HFFc6 (cell line): Measurements from ENCODE around the gene ERC2. TPM values are rescaled to one million over a fixed set of nuclear protein-coding genes. Genes with fewer than 3 reads are reported as not detected.
A peak's percentile ranks its signal among the peaks of the same experiment; 100 is the strongest.

Experiments
- DNase-seq: peaks from one replicate; pipeline ENCODE4 v3.0.0-alpha.2; 2018
- H3K27ac Mint-ChIP-seq: 2 replicates; pipeline ENCODE4 v1.8.0; 2020; ENCODE audit warnings: mild to moderate bottlenecking, mixed read lengths
- H3K27me3 Mint-ChIP-seq: 2 replicates; pipeline ENCODE4 v1.8.0; 2021; ENCODE audit warnings: mild to moderate bottlenecking, moderate library complexity, mixed read lengths; ENCODE audit not compliant: insufficient read depth
- H3K36me3 Mint-ChIP-seq: 2 replicates; pipeline ENCODE4 v1.8.0; 2021; ENCODE audit warnings: low read depth, mixed read lengths
- H3K4me1 Mint-ChIP-seq: 2 replicates; pipeline ENCODE4 v1.8.0; 2020; ENCODE audit warnings: low read depth, mixed read lengths
- H3K4me3 Mint-ChIP-seq: 2 replicates; pipeline ENCODE4 v1.8.0; 2020; ENCODE audit warnings: mild to moderate bottlenecking, moderate library complexity, mixed read lengths
- H3K9me3 Mint-ChIP-seq: 2 replicates; pipeline ENCODE4 v1.8.0; 2020; ENCODE audit warnings: mild to moderate bottlenecking, mixed read lengths
- total RNA-seq, 6 experiments: library from RNA; stranded (reverse); fragmentation: NEBNext Ultra II Directional; extraction: Animal tissue kit (Norgen Biotek cat#: 25700); gene quantifications; 2 replicates in 1 of 6; 3 replicates in 5 of 6; pipeline ENCODE4 v1.2.3, GENCODE V29; 2021
- TF ChIP-seq, protein P1 (sequence below): fragments of 200-600 bp; sonication (generic); IDR thresholded peaks from 2 replicates; pipeline ENCODE4 v1.5.0; 2021; ENCODE audit warnings: antibody characterized with exemption, mild to moderate bottlenecking

Gene ERC2
- total RNA-seq, 6 experiments from 2014 or later: 0.11 TPM; not detected in 5

DNA sequence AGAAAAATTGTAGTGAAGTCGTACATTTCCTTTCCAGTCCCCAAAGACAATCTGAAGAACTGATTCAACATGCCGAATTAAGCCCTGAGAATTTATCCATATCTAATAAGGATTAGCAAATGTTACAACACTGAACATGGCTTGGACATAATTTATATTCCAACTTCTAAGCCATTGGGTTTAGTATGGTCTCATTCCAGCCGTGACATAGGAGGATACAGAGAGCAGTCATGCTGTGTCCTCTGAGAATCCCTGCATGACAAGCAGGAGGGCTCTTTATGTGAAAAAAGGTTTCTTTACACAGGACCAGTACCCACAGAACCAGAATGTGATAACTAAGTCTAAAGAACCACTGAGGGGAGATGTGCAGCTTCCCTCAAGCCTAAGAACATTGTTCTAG lies 749.3 kb downstream of the ERC2 start:
- Mint-ChIP-seq H3K36me3 (no peaks in the 10 kb centered on the region), H3K4me3 (peak overlapping the region; percentile 1; the same call in 1 of the 2 replicates), H3K27ac (peak overlapping the region; percentile 42; the same call in 1 of the 2 replicates), H3K27me3 (0 out of 2 replicates have a peak, but pooled peaks cover 8% of the 10 kb centered on the region), H3K9me3 (no peaks in the 10 kb centered on the region), H3K4me1 (peaks cover 24% of the 10 kb centered on the region)
- TF ChIP-seq, protein P1, sequence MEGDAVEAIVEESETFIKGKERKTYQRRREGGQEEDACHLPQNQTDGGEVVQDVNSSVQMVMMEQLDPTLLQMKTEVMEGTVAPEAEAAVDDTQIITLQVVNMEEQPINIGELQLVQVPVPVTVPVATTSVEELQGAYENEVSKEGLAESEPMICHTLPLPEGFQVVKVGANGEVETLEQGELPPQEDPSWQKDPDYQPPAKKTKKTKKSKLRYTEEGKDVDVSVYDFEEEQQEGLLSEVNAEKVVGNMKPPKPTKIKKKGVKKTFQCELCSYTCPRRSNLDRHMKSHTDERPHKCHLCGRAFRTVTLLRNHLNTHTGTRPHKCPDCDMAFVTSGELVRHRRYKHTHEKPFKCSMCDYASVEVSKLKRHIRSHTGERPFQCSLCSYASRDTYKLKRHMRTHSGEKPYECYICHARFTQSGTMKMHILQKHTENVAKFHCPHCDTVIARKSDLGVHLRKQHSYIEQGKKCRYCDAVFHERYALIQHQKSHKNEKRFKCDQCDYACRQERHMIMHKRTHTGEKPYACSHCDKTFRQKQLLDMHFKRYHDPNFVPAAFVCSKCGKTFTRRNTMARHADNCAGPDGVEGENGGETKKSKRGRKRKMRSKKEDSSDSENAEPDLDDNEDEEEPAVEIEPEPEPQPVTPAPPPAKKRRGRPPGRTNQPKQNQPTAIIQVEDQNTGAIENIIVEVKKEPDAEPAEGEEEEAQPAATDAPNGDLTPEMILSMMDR: no peak
- no peak for DNase-seq

DNA sequence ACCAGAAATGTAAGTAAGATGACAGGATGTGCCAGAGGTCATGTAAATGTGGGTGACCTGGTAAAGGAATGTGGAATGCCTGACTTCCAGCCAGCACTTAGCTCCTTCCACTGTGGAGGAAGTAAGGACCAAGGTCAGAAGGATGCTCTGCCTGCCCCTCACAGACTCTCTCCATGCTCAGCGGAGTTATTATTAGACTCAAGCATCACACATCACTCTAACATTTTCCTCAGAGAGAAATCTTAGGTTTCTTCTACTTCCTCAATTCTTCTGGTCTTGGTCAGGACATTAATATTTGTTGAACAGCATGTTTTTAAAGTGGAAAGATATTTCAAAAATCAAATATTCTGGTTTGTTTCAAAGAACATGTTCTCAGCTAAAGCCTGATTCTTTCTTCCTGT lies 749.7 kb downstream of the ERC2 start:
- Mint-ChIP-seq H3K27me3 (0 out of 2 replicates have a peak, but pooled peaks cover 6% of the 10 kb centered on the region), H3K9me3 (no peaks in the 10 kb centered on the region), H3K27ac (peak overlapping the region; percentile 42; the same call in 1 of the 2 replicates), H3K36me3 (no peaks in the 10 kb centered on the region), H3K4me1 (peaks cover 24% of the 10 kb centered on the region), H3K4me3 (peak overlapping the region; percentile 1; the same call in 1 of the 2 replicates)
- DNase-seq: peak; percentile 43
- TF ChIP-seq, protein P1: no peak

DNA sequence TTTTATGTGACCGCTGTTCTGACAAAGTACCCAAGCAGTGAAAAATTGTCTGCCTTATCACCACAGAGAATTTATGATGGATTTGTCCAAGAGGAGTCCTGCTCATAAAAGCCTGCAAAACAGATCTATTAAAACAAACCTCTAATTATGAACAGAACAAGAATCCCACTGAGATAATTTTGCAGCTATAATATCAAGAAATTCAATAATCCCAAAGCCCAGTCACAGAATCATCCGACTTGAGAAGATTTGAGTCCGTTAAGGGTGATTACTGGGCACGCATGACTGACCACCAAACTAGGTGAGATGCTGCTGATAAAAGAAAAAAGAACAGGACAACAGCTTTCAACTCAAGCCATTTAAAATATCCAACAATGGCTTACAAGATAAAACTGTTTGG lies 750.2 kb downstream of the ERC2 start:
- H3K27me3 Mint-ChIP-seq: 0 out of 2 replicates have a peak, but pooled peaks cover 3% of the 10 kb centered on the region
- TF ChIP-seq, protein P1: no peak
- no peaks in the 10 kb centered on the region for H3K9me3 Mint-ChIP-seq
- H3K36me3 Mint-ChIP-seq: no peaks in the 10 kb centered on the region
- H3K4me3 Mint-ChIP-seq: no peak overlapping the region
- 0 out of 2 replicates have a peak overlapping the region, but pooled peaks have one; percentile 42 for H3K27ac Mint-ChIP-seq
- H3K4me1 Mint-ChIP-seq: peaks cover 24% of the 10 kb centered on the region
- DNase-seq: no peak

DNA sequence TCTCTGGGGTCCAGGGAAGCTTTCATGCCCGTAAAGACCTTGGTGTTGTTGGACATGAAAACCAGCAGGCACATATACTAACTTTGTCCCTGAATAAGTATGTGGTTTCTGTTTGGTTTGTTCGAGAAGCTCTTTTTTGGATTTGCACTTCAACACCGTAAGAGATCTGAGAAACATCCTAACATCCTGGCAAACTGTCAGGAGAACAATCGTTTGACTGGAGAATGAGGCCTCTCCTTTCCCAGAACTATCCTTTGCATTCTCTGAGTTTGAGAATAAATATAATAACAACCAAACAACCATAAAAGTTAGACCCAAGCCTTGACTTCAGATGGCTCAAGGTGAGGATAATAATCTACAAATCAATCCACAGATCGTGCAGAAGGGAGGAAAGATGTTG lies 750.8 kb downstream of the ERC2 start:
- Mint-ChIP-seq H3K4me3 (no peak overlapping the region), H3K36me3 (no peaks in the 10 kb centered on the region), H3K27ac (no peak overlapping the region), H3K9me3 (no peaks in the 10 kb centered on the region), H3K27me3 (0 out of 2 replicates have a peak, but pooled peaks cover 3% of the 10 kb centered on the region), H3K4me1 (peaks cover 24% of the 10 kb centered on the region)
- DNase-seq: no peak
- TF ChIP-seq, protein P1: no peak

DNA sequence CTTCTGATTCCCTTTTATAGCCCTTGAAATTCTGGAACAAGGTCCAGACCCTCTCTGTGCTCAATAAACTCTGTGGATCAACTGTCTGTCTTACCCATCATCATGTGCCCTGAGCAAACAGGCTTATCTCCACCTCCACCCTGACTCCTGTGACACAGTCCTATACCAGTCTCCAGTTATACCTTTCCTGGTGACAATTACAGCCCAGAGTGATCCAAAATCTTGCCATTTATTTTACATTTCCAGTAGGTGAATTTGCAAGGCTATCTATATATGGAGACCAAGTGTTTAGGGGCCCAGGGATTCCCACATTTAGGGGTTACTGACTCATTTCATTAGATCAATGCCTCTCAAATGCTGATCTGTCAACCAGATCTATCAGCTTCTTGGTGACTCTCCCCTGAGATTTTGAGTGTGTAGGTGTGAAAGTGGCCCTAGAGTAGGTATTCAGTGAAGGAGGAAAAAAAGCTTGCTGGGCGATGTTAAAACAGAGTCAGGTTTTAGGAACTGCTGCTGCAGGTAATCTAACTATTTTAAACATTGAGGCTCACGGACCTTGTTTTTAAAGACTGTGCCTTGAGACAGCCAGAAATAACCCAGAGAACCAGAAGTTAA lies 751.5 kb downstream of the ERC2 start:
- no peaks in the 10 kb centered on the region for H3K36me3 Mint-ChIP-seq
- DNase-seq: no peak
- H3K4me3 Mint-ChIP-seq: no peak overlapping the region
- no peaks in the 10 kb centered on the region for H3K9me3 Mint-ChIP-seq
- peaks cover 24% of the 10 kb centered on the region for H3K4me1 Mint-ChIP-seq
- H3K27me3 Mint-ChIP-seq: peaks cover 5% of the 10 kb centered on the region; the same call in 1 of the 2 replicates
- TF ChIP-seq, protein P1: no peak
- no peak overlapping the region for H3K27ac Mint-ChIP-seq
